HG02970 (cell line): ENCODE results near the gene SORCS3.

Experiments used
- ATAC-seq: cut with Tn5 transposase; IDR thresholded peaks from one replicate; pipeline ENCODE4 v1.9.1; 2021; ENCODE audit warnings: mild to moderate bottlenecking, moderate library complexity, moderate number of reproducible peaks; ENCODE audit not compliant: unreplicated experiment, low FRiP score

The SORCS3 gene

DNA sequence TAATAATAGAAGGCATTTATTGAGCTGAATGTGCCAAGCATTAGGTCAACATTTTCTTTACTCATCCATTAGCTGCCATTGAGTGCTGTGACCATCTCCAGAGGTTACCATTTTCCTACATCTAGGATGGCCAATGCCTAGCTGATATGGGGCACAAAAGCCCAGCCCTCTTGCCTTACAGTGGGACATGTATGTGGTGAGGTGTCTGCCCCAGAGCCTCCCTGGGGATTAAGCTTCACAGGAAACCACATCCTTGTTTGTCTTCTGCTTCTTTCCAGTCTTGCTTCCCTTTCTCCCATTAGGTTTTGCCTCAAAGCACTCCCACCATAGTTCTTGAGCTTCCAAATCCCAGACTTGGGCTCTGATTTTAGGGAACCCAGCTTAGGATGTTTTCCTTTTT, 258.7 kb downstream of the SORCS3 start:
- no peak for ATAC-seq

DNA sequence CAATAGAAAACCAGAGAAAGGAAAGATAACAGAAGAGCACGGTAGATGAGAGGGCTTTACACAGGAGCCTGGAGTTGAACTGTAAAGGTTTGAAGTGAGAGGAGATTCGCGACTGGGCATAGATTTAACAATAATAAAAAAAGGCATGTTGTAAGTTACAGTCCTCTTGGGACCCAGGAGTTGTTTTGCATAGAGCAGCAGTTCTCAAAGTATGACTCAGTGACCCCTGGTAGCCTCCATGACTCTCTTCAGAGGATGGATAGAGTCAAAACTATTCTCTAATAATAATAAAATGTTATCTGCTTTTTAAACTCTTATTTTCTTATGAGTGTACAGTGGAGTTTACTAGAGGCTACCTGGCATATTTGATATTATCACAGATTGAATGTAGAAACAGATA, 262.3 kb downstream of the SORCS3 start:
- ATAC-seq: no peak

DNA sequence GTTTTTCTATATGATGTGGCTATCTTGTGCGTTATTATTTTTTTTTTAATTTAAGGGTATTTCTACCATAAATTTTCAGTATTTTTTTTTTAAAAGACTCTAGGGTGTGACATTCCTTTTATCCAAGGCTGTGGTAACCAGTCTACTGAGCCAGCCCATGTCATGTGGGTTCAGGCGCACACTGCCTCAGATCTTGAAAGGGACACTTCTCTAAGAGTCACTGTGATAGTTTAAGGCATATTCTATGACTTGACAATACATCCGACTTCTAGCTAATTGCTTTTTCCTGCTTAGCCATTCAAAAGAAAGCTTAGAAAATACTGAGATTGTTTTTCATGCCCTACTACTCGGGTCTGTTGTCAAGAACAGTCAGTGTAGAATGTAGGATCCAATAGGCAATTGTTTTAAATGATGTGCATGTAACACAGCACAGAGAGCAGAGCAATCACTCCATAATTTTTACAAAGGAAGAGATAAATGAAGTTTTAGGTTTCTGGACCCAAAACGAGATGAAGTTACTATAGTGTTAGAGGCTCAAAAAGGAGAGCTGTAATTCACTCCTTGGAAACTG, 263.7 kb downstream of the SORCS3 start:
- ATAC-seq: no peak

DNA sequence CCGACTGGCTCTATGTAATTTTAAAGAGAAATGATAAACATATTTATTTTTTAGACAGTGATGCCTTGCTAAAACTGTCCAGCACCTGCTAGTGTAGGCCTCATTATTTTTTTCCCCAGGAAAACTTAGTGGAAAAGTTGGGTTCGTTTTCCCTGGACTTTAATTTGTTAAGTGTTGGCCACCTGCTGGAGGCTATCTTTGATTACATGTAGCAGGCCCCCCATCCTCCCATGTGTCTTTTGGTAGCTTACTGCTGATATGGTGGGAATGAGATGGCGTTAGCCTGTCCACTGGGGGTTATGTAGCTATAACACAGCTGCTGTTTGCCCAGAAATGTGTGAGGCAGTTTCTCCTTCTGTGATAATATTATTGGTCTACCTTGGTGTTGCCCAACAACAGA, 265.0 kb downstream of the SORCS3 start:
- no peak for ATAC-seq

DNA sequence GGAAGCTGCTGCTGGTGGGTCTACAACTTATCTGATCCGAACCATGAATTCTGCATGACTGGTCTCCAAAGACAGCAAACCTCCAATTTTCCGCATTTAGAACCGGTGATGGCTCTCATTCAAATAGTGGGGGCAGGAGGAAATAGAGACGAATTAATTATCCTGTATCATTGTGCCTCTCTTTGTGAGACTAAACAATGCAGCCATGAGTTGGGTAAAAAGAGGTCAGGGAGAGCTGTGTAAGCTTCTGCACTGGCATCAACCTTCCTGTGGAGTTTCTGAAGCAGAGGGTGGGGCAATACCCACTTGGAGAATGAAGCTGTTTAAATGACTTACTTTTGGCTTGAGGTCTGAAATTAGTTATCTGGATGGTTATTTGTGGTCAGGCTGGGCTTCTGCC, 266.4 kb downstream of the SORCS3 start:
- ATAC-seq: no peak

DNA sequence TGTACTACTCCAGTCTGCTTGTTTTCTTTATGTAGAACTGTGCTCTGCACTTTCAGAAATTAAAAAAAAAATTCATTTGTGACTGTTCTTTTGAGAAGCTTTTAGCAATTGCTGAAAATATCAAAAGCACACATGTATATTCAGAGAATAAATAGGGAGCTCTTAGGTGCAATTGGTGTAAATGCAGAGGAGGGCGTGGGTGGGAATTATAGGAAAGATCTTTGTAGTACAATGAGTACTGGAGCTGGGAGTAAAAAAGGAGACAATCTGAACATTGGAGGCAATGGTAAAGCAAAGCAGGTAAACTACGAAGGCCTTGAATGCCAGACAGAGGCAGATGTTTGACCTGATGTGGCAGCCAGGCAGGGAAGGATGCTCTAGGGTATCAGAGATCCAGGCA, 267.5 kb downstream of the SORCS3 start:
- ATAC-seq: no peak

DNA sequence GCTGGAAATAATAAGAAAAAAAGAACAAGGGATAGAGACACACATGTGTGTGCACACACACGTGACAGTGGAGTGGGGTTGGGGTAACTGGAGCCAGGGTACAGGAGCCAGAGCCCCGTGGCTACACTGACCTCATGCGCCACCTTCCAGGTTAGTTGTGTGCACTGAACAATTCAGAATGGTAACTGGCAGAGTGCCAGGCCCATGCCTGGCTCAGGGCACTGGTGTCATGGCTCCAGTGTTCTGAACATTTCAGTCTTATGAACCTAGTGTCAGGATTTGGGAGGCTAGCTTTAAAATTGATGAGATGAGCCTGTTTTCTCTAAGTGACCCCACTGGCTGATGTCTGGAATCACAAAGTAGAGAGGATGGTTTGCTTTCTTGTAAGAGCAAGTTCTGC, 269.6 kb downstream of the SORCS3 start:
- no peak for ATAC-seq

DNA sequence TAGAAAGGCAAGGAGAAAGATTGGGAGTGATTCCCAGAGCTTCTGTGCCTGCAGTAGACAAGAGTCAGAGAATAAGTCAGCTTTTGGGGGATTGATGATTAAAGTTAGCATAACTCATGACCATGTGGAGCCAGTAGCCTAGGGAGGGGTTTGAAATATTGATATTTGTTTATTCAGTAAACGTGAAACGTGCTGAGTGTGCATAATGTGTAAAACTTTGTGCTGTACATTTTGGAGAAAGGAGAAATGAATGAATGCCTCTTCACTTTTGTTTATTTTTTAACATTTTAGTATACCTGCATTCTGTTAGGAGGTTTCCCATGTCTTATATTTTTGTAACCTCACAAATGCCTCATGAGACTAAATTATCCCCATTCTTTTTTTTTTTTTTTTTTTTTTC, 272.3 kb downstream of the SORCS3 start:
- no peak for ATAC-seq

DNA sequence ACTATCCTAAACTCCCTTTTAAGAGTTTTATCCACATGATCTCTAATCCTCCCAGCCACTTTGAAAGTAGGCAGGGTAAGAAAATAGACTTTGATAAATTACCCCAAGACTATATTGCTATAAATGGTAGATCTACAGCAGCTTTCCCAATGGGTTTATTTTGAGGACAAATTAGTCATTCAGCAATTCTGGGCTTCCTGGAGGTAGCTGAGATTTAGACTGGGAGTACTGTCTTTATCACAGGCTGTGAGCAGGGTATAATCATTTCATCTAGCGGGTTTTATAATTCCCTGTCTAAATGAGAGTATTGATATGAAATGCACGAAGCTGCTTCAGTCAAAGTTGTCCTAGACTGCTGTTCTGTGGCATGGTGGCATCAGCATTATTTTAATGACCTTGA, 279.4 kb downstream of the SORCS3 start:
- ATAC-seq: no peak

DNA sequence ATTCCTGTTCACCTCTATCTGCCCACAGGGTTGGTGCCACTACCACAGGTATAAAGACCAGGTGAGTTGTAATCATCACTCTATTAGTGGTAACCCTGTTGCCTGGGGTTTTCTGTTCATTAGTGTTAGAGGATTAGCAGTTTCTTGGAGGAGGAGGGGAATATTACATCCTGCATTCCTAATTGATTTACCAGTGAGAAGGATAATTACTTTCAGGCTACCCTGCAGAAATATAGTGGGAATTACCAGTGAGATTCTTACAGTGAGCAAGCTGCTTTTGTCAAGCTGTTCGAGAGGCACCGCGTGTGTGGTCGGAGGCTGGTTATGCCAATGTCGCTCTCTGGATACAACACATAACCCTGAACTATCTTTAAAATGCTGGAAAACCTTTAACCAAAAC, 280.7 kb downstream of the SORCS3 start:
- ATAC-seq: no peak

DNA sequence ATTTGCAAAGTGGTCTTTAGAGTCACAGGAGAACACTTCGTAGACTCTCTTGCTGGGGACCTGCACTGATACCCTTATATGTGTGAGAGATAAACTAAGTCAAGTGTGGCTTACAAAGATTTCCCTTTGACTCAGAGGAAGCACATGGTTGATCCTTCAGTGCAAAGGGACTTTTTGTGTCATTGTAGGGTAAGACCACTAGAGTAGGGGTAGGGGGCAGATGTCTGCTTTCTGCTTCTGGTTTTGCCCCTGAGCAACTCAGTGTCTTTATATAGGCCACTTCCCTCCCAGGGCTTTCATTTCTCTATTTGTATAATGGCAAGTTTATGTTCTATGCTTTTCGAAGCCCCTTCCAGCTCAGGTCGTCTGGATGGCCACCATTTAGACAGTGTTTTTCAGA, 281.7 kb downstream of the SORCS3 start:
- no peak for ATAC-seq

DNA sequence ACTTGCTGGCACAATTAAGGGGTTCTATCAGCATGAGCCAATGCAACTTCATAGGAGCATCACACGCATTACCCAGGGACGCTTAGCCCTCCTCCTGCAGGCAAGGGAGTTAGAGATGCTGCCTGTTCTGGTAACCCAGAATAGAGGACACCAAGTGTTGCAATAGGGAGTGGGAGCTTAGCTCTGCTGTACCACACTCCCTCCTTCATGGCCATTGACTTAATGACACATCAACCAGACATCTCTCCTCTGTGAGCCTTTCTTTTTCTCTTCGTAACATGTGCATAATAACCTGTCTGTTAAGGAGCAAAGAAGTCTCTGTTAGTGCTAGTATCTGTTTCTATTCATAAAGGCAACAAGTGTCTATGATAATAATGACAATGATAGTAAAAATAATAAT, 282.4 kb downstream of the SORCS3 start:
- no peak for ATAC-seq

DNA sequence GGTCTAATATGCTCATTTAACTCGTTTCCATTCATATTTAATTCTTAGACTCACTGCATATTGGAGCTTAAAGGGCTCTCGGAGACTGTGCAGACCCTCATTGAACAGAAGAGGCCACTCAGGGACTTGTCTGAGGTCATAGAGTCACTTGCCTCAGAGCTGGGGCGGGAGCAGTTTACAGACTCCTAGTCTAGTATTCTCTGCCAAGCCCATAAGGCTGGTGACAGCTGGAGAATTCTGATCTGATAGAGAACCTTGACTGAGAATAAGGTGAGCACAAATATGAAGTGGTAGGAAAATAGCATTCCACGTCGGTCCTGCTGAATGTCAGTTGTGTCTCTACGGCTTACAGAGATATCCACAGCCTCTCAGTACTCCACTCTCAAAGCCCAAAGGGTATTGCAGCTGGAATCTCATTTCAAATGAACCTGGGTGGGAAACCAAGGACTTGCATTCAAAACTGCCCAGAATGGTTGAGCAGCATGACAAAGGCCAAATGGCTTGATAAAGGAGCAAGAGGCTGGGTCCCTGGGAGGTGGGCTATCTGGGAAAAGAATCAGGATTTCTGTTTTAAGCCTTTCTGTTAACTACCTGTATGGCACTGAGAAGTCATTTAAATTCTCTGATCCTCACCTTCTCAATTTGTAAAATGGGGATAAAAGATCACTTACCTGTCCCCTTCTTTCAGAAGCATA, 283.2 kb downstream of the SORCS3 start:
- no peak for ATAC-seq

DNA sequence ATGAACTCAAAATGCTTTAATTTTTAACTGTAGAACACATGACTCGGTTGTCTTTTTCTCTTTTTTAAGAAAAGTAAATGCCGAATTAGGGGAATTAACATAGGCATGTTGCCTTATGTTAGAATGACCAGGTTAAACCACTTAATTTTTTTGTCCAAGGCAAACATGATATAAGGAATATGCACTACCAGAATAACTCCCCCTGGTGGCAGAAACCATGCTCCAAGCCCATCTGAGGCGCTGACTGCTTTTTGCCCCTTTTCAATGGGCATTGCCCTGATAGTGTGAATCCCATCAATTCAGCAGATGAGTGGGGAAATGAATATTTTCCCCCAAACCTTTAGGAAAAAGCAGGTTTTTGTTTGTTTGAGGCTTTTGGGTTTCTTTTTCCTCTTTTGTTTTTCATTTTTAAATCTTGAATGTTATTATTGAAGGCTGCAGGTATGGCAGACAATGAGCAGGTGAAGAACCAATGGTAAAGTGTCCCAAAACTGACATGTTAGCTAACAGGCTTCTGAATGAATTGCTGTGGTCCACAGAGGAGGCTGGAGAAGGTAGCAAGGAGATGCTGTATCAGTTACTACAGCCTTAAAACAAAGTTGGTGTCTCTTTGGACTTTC, 284.3 kb downstream of the SORCS3 start:
- ATAC-seq: no peak

DNA sequence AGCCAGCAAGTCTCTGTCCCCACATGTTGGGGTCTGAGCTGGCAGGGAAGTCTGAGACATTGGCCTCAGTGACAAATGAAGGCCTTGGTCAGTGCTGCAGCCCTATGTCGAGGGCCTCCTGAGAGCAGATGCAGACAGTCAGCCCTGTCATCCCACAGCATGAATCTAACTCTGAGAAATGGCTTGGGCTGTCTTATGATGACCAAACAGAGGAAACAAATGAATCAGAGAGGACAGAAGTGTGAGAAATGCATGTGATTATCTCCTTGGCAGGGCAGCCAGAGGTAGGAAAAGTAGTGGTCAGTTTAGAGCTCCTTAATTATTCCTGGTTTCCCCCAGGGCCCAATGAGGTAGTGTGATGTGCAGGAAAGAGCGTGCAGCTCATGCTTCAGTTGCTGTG, 287.6 kb downstream of the SORCS3 start:
- ATAC-seq: no peak

DNA sequence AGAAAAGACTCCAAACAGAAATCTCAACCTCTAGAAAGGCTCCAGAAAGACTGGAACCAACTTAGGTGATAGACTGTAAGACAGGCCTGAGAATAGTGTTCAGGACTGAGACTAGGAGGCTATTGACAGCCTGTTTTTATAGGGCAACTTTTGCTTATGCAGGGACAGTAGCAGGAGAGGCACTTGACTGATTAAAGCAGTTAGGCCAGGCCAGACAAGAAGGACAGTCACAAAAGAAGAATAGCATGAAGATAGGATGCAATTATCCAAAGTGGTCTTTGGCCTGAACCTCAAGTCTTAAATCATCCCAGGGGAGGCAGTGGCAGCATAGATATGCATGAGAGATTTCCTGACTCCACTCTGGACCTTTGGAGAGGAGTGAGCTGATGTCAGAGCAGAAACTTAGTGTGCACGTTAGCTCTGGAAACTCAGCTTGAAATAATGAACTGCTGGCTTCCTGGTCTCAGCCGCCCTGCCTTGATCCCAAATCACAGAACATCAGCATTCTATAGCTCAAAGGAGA, 290.6 kb downstream of the SORCS3 start:
- ATAC-seq: no peak

DNA sequence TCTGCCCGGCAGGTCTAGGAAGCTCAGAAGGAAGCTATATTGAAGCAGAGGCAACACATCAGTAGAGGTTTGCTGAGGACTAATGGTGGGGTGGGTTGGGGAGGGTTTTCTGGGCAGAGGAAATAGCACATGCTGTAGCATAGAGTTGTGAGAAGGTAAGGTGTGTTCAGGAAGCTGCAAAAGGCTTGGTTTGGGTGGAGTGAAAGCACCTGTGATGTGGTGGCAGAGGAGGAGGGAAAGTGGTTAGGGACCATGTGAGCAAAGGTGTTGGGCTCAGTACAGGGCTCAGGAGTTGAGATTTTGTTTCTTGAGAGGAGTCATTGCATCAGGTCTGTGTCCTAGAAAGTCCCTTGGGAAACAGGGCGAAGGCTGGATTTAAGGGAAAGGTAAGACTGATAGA, 294.6 kb downstream of the SORCS3 start:
- ATAC-seq: no peak

DNA sequence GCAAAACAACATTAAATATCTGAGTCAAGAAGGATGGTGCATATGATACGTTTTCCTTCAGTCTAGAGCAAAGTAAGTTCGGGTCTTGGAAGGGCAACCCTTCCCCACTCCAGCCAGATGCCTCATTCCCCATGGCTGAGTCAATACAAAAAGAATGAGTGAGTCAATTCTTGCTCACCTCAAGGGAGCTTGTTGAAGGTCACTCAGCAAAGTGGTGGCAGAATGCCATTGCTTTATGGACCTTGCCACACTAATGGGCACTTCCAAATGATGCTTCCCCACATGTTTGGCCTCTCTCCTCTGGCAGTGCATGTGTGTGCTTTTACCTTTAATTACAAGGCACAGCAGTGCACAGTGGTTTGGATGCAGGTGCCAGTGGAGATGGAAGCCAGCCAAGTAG, 296.5 kb downstream of the SORCS3 start:
- no peak for ATAC-seq

DNA sequence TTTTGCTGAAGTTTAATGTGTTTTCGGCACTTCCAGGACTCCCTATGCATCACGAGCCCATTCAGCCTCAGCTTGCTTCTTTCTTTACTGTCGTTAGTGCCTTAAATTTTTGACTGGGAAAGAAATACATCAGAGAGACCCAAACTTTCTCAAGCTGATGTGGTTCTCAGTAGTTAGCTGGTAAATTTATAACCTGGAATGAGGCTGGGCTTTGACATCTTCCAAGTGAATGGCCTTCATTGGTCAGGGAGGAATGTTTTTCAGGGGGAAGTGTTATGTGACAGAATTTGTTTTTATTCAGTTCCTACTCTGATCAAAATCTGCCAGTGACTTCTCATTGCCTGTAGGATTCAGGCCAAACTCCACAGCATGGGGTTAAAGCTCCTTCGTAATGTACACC, 296.9 kb downstream of the SORCS3 start:
- no peak for ATAC-seq

DNA sequence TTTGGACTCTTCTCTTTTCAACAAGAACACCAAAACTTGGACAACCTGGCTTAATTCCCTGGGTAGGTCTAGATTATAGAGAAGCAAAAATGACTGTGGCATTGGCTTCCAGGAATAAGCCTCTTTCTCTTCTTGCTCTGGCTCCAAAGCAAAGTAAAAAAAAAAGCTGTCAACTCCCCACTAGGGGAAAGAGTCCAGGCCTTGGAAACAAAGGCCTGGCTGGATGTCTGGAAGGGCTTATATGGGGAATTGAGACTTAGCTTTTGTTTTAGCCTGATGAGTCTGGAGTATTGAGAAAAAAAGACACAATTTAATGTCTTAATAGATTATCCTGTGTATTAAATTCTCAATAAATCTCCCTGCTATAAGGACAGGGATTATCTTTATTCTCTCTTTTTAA, 300.6 kb downstream of the SORCS3 start:
- ATAC-seq: no peak

DNA sequence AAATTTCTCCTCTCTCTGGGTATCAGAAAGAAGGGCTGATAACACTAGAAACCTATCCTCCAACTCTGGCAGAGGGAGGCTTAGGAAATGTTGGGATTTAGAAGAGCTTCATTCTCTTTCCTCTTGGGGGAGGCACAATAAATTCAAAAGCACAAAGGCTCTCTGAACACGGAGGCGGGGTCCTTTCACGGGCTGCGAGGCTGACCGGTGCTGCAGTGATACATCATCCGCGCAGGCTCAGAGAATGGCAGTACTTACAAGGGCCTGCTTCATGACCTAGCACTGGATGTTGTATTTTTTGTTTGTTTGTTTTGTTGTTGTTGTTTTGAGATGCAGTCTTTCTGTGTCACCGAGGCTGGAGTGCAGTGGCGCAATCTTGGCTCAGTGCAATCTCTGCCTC, 306.2 kb downstream of the SORCS3 start:
- ATAC-seq: no peak
